NCI-H1048 (cell line): ENCODE data around the gene ZNF212.
"Not testable (repeated sequence)": the region's sequence is repeated elsewhere in the genome, so short reads cannot be mapped to it uniquely, and the experiment has no call there.

Experiments used
- DNase-seq: peaks from one replicate; lab custom pipeline; 2025; lab: John Stamatoyannopoulos, UW

ZNF212 gene

GRCh38 chr7:149218469-149219420 is 20.7 kb upstream of the ZNF212 start:
- no peak for DNase-seq

GRCh38 chr7:149220534-149220933 is 18.9 kb upstream of the ZNF212 start:
- DNase-seq = no peak

- no peak for DNase-seq
Observed at GRCh38 chr7:149223176-149223575, 16.3 kb upstream of the ZNF212 start.

DNA sequence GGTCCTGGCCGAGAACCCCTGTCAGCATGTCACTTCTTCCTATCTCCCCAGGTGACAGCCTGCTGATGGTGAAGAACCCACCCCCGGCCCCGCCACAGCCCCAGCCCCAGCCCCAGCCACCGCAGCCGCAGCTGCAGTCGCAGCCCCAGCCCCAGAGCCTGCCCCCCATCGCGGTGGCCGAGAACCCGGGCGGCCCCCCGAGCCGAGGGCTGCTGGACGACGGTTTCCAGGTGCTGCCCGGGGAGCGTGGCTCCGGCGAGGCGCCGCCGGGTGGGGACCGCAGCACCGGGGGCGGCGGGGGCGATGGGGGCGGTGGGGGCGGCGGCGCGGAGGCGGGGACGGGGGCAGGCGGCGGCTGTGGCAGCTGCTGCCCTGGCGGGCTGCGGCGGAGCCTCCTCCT is 15.7 kb upstream of the ZNF212 start:
- no peak for DNase-seq

GRCh38 chr7:149224352-149224751 is 15.1 kb upstream of the ZNF212 start:
- DNase-seq = no peak

GRCh38 chr7:149225106-149225505 is 14.3 kb upstream of the ZNF212 start:
- no peak for DNase-seq

GRCh38 chr7:149225656-149226055 is 13.8 kb upstream of the ZNF212 start:
- no peak for DNase-seq

GRCh38 chr7:149226366-149226765 is 13.1 kb upstream of the ZNF212 start:
- DNase-seq = not testable (repeated sequence)

DNA sequence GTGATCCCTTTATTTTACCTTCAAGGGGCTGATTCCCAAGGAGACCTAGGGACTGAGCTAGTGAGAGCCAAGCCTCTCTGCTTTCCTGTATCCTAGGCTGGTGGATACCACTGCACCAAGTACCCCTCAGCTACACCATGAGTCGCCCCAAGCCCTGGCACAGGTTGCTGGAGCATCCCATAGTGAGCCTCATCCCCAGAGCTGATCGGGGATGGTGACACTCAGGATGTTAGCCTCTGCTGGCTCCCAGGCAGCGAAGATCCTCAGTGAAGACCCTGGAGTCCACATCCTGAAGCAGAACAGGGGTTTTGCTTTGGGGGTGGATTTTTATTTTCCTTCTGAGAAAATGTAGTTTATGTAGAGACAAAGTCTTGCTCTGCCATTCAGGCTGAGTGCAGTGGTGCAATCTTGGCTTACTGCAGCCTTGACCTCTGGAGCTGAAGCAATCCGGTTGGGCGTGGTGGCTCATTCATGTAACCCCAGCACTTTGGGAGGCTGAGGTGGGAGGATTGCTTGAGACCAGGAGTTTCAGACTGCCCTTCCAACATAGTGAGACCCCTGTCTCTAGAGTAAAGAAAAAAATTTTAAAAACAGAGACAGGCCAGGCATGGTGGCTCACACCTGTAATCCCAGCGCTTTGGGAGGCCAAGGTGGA is 12.5 kb upstream of the ZNF212 start:
- no peak for DNase-seq

GRCh38 chr7:149228831-149229471 is 10.5 kb upstream of the ZNF212 start:
- no peak for DNase-seq

GRCh38 chr7:149229526-149229925 is 9.9 kb upstream of the ZNF212 start:
- no peak for DNase-seq

DNA sequence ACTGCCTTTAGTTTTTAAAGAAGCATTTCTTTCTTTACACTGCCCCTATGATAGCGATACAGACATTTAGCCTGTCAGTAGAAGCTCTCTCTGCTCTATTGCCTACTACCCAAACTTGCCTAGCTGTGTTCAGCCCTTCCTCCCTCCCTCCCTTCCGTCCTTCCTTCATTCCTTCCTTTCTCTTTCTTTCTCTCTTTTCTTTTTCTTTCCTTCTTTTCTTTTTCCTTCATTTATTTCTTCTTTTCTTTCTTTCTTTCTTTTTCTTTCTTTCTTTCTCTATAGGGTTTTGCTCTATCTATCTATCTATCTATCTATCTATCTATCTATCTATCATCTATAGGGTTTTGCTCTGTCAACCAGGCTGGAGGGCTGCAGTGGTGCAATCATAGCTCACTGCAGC is 7.1 kb upstream of the ZNF212 start:
- DNase-seq = no peak

GRCh38 chr7:149233655-149234204 is 5.7 kb upstream of the ZNF212 start:
- not testable (repeated sequence) for DNase-seq

GRCh38 chr7:149237502-149237901 is 1.9 kb upstream of the ZNF212 start:
- no peak for DNase-seq

GRCh38 chr7:149238051-149238450 is 1.4 kb upstream of the ZNF212 start:
- DNase-seq = no peak

GRCh38 chr7:149240637-149241036 is 1.2 kb downstream of the ZNF212 start:
- DNase-seq = no peak

GRCh38 chr7:149241696-149242095 is 2.2 kb downstream of the ZNF212 start:
- DNase-seq = no peak

GRCh38 chr7:149245244-149245643 is 5.8 kb downstream of the ZNF212 start:
- DNase-seq = no peak

DNA sequence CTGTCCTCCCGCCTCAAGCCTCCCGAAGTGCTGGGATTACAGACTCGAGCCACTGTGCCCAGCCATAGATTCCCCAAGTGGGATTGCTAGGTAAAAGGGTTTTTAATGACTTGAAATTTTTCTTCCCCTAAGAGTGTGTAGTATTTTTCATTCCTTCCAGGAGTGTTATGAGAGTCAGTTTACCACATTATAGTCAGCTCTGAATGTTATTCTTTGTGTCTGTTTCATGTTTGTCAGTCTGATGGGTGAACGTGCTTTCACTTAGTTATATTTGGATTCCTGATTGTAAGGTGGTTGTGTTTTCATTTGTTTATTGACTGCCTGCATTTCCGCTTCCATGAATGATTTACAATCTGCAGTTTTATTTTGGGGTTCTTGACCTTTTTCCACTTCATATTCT is 6.3 kb downstream of the ZNF212 start:
- DNase-seq = no peak

GRCh38 chr7:149248777-149249176 is 9.3 kb downstream of the ZNF212 start:
- no peak for DNase-seq

- not testable (repeated sequence) for DNase-seq
Observed at GRCh38 chr7:149250151-149250550, 10.7 kb downstream of the ZNF212 start.

GRCh38 chr7:149251518-149251917 is 12.1 kb downstream of the ZNF212 start:
- DNase-seq = not testable (repeated sequence)
